SU-DHL-6 (cell line): Measurements from ENCODE around the gene KIF1A.

Experiments
- H2AFZ ChIP-seq: fragments of 200-600 bp; sonication (generic); 2 replicates; pipeline ENCODE4 v1.6.1; 2014; ENCODE audit warnings: low read depth, mild to moderate bottlenecking, moderate library complexity, mixed read lengths, antibody characterized with exemption, low read length; ENCODE audit not compliant: severe bottlenecking
- H3F3A ChIP-seq: fragments of 200-600 bp; shearing (Covaris generic); 2 replicates; pipeline ENCODE4 v1.6.0; 2016; ENCODE audit warnings: antibody characterized with exemption, mild to moderate bottlenecking; ENCODE audit not compliant: insufficient read depth
- H3K27ac ChIP-seq: fragments of 200-600 bp; sonication (generic); 2 replicates; pipeline ENCODE4 v1.5.1; 2016; ENCODE audit warnings: low read depth, mild to moderate bottlenecking, low read length, moderate library complexity, mixed read lengths
- H3K27me3 ChIP-seq: fragments of 200-600 bp; sonication (generic), shearing (Covaris generic); 2 replicates; pipeline ENCODE4 v1.6.0; 2014; ENCODE audit warnings: mild to moderate bottlenecking, low read length
- H3K36me3 ChIP-seq: fragments of 200-600 bp; sonication (generic); 2 replicates; pipeline ENCODE4 v1.6.1; 2014; ENCODE audit warnings: mild to moderate bottlenecking, low read length, mixed read lengths
- H3K4me2 ChIP-seq: fragments of 300-600, 200-600 bp; shearing (Covaris generic), sonication (generic); 2 replicates; pipeline ENCODE4 v1.6.0; 2014; ENCODE audit warnings: low read length, low read depth, mild to moderate bottlenecking; ENCODE audit not compliant: poor library complexity, severe bottlenecking
- H3K4me3 ChIP-seq: fragments of 200-600 bp; sonication (generic); 2 replicates; pipeline ENCODE4 v1.5.1; 2014; ENCODE audit warnings: antibody characterized with exemption, low read length, mild to moderate bottlenecking, mixed read lengths; ENCODE audit not compliant: insufficient read depth, poor library complexity, severe bottlenecking
- H3K79me2 ChIP-seq: fragments of 200-600 bp; sonication (generic); 2 replicates; pipeline ENCODE4 v1.6.1; 2014; ENCODE audit warnings: mild to moderate bottlenecking, low read length, moderate library complexity; ENCODE audit not compliant: insufficient read depth
- H3K9ac ChIP-seq: fragments of 200-600 bp; sonication (generic); 2 replicates; pipeline ENCODE4 v1.7.0; 2014; ENCODE audit warnings: mild to moderate bottlenecking, low read length
- H3K9me2 ChIP-seq: fragments of 200-600 bp; sonication (generic); replicated peaks from 2 replicates; pipeline ENCODE4 v1.6.1; 2014; ENCODE audit warnings: low read length; ENCODE audit not compliant: insufficient read depth
- H3K9me3 ChIP-seq: fragments of 200-600 bp; sonication (generic); 2 replicates; pipeline ENCODE4 v1.6.1; 2014; ENCODE audit warnings: low read length, mixed read lengths; ENCODE audit not compliant: insufficient read depth
- H4K20me1 ChIP-seq: fragments of 200-600 bp; sonication (generic); 2 replicates; pipeline ENCODE4 v1.6.1; 2014; ENCODE audit warnings: low read depth, mild to moderate bottlenecking, antibody characterized with exemption, low read length, moderate library complexity, mixed read lengths
- CTCF ChIP-seq: fragments of 200-600 bp; sonication (generic); IDR thresholded peaks from one replicate; pipeline ENCODE4 v1.5.1; 2017; ENCODE audit warnings: antibody characterized with exemption, mild to moderate bottlenecking, low read length, moderate library complexity; ENCODE audit not compliant: insufficient read depth, poor library complexity, severe bottlenecking
- EZH2phosphoT487 ChIP-seq: fragments of 200-600 bp; sonication (generic), shearing (Covaris generic); conservative IDR thresholded peaks from 2 replicates; pipeline ENCODE4 v1.6.1; 2018; ENCODE audit warnings: mild to moderate bottlenecking, antibody characterized with exemption, low read length, moderate library complexity, mixed read lengths

Gene KIF1A

GRCh38 chr2:240747256-240747655, 72.8 kb downstream of the KIF1A start:
- H3K4me3 ChIP-seq, result no peak overlapping the region
- no peak overlapping the region for H3K9ac ChIP-seq
- H2AFZ ChIP-seq, result no peak overlapping the region
- no peaks in the 10 kb centered on the region for H3K9me3 ChIP-seq
- TF ChIP-seq CTCF, result no peak
- no peak for TF ChIP-seq EZH2phosphoT487
- H3K27me3 ChIP-seq, result no peaks in the 10 kb centered on the region
- H3K9me2 ChIP-seq, result no peaks in the 10 kb centered on the region
- no peak overlapping the region for H3K27ac ChIP-seq
- no peaks in the 10 kb centered on the region for H3K36me3 ChIP-seq
- no peaks in the 10 kb centered on the region for H3F3A ChIP-seq
- H3K4me2 ChIP-seq, result no peak overlapping the region
- no peaks in the 10 kb centered on the region for H4K20me1 ChIP-seq
- H3K79me2 ChIP-seq, result no peaks in the 10 kb centered on the region

- H3K4me3 ChIP-seq, result no peak overlapping the region
- no peak overlapping the region for H3K27ac ChIP-seq
- no peaks in the 10 kb centered on the region for H3K79me2 ChIP-seq
- TF ChIP-seq CTCF (no peak), EZH2phosphoT487 (no peak)
- no peaks in the 10 kb centered on the region for H3K9me3 ChIP-seq
- H3K27me3 ChIP-seq, result no peaks in the 10 kb centered on the region
- H3K9me2 ChIP-seq, result no peaks in the 10 kb centered on the region
- H3K36me3 ChIP-seq, result no peaks in the 10 kb centered on the region
- no peak overlapping the region for H3K9ac ChIP-seq
- no peaks in the 10 kb centered on the region for H4K20me1 ChIP-seq
- no peak overlapping the region for H3K4me2 ChIP-seq
- H2AFZ ChIP-seq, result no peak overlapping the region
- H3F3A ChIP-seq, result no peaks in the 10 kb centered on the region
Measured at GRCh38 chr2:240746671-240747070, 73.3 kb downstream of the KIF1A start.

GRCh38 chr2:240745962-240746361, 74.1 kb downstream of the KIF1A start:
- Histone ChIP-seq H3K4me3 (no peak overlapping the region), H3K9ac (no peak overlapping the region), H4K20me1 (no peaks in the 10 kb centered on the region), H3K9me2 (no peaks in the 10 kb centered on the region), H2AFZ (no peak overlapping the region), H3K4me2 (no peak overlapping the region), H3K27ac (no peak overlapping the region), H3K79me2 (no peaks in the 10 kb centered on the region), H3K9me3 (no peaks in the 10 kb centered on the region), H3K27me3 (no peaks in the 10 kb centered on the region), H3F3A (no peaks in the 10 kb centered on the region), H3K36me3 (no peaks in the 10 kb centered on the region)
- TF ChIP-seq EZH2phosphoT487, result no peak
- no peak for TF ChIP-seq CTCF
